T-cell (primary cell): Measurements from ENCODE around the gene ST6GAL1. TPM values are rescaled to one million over a fixed set of nuclear protein-coding genes. Genes with fewer than 3 reads are reported as not detected.

Source experiments
- ATAC-seq, 4 experiments: fragments of 200-7000 bp in 3 of 4; fragments of 150-1000 bp in 1 of 4; cut with Tn5 transposase; replicated peaks in 1 of 4; 1 replicate in 3 of 4; 2 replicates in 1 of 4; pipeline ENCODE4 v1.10.0; 2021; ENCODE audit warnings: moderate library complexity in 3 of 4, mild to moderate bottlenecking in 2 of 4, moderate number of reproducible peaks in 1 of 4
- CTCF ChIA-PET, 2 donors: fragments of 300-600 bp; sonication (Branson Sonifier 250); formaldehyde crosslinking; loops; one replicate each; lab custom pipeline; 2022; ENCODE audit warnings: antibody characterized with exemption in 2 of 2; lab: Charles Lee
- POLR2A ChIA-PET, 2 donors: fragments of 300-600 bp; sonication (Branson Sonifier 250); formaldehyde crosslinking; loops; one replicate each; lab custom pipeline; 2022; ENCODE audit warnings: antibody characterized with exemption in 2 of 2; lab: Charles Lee
- DNase-seq, 35 experiments: peaks; one replicate each; pipeline versions ENCODE4 v3.0.0 to v3.0.0-alpha.2; 2013 to 2023
- H3K27ac ChIP-seq: one replicate; pipeline ENCODE4 v1.5.1; 2013; ENCODE audit warnings: low read length
- H3K27me3 ChIP-seq, 2 experiments: replicated peaks in 1 of 2; 1 replicate in 1 of 2; 2 replicates in 1 of 2; pipeline versions ENCODE4 v1.6.1 to v1.7.0; 2013; ENCODE audit warnings: low read length in 1 of 2, mixed read lengths in 1 of 2; ENCODE audit not compliant: control insufficient read depth in 2 of 2, insufficient read depth in 2 of 2; ENCODE audit errors: extremely low read depth in 1 of 2
- H3K36me3 ChIP-seq, 2 donors: 1 replicate in 1 of 2; 2 replicates in 1 of 2; pipeline versions ENCODE4 v1.6.1 to v1.7.0; 2013; ENCODE audit warnings: low read length in 1 of 2; ENCODE audit not compliant: control insufficient read depth in 2 of 2, insufficient read depth in 1 of 2; ENCODE audit errors: extremely low read depth in 1 of 2
- H3K4me1 ChIP-seq, 2 experiments: 1 replicate in 1 of 2; 2 replicates in 1 of 2; pipeline versions ENCODE4 v1.6.1 to v1.7.0; 2013; ENCODE audit warnings: low read length in 2 of 2, mixed read lengths in 1 of 2; ENCODE audit not compliant: insufficient read depth in 2 of 2, control insufficient read depth in 1 of 2; ENCODE audit errors: extremely low read depth in 1 of 2
- H3K4me3 ChIP-seq, 2 donors: 1 replicate in 1 of 2; 2 replicates in 1 of 2; pipeline versions ENCODE4 v1.5.1 to v1.7.0; 2013; ENCODE audit warnings: mild to moderate bottlenecking in 2 of 2, low read length in 1 of 2, moderate library complexity in 1 of 2; ENCODE audit not compliant: control insufficient read depth in 1 of 2; ENCODE audit errors: extremely low read depth in 1 of 2
- H3K9me3 ChIP-seq: 2 replicates; pipeline ENCODE4 v1.7.0; 2013
- H3K27ac Mint-ChIP-seq, 2 donors: one replicate each; pipeline ENCODE4 v1.8.0; 2020 to 2021; ENCODE audit warnings: mild to moderate bottlenecking in 2 of 2, mixed read lengths in 2 of 2
- H3K27me3 Mint-ChIP-seq, 2 donors: one replicate each; pipeline ENCODE4 v1.8.0; 2021 to 2022; ENCODE audit warnings: mixed read lengths in 2 of 2
- H3K36me3 Mint-ChIP-seq: one replicate; pipeline ENCODE4 v1.8.0; 2021; ENCODE audit warnings: mixed read lengths
- H3K4me1 Mint-ChIP-seq, 3 donors: one replicate each; pipeline ENCODE4 v1.8.0; 2020 to 2022; ENCODE audit warnings: mixed read lengths in 3 of 3, mild to moderate bottlenecking in 1 of 3
- H3K4me3 Mint-ChIP-seq, 3 donors: one replicate each; pipeline ENCODE4 v1.8.0; 2020 to 2022; ENCODE audit warnings: mild to moderate bottlenecking in 3 of 3, mixed read lengths in 3 of 3, moderate library complexity in 3 of 3
- H3K9me3 Mint-ChIP-seq, 3 donors: one replicate each; pipeline ENCODE4 v1.8.0; 2020 to 2022; ENCODE audit warnings: mixed read lengths in 3 of 3
- WGBS: methylation state at CpG from one replicate; pipeline ENCODE4 v1.1.5; 2013; ENCODE audit warnings: missing lambda C conversion rate; ENCODE audit not compliant: insufficient coverage; 5-methylcytosine and 5-hydroxymethylcytosine counted together
- total RNA-seq, 35 experiments: library from RNA in 6 of 35; stranded (reverse) in 6 of 35; fragments of 120-200 nt in 1 of 35; gene quantifications; one replicate each; pipeline versions ENCODE4 v1.2.1 to v1.2.4 and lab custom pipeline; 2013 to 2026

ST6GAL1 gene
- total RNA-seq, 5 donors from 2014 or later (not counting 1 experiment from before 2014, with no cell fraction given) = 148 to 237 (median 212) TPM

DNA sequence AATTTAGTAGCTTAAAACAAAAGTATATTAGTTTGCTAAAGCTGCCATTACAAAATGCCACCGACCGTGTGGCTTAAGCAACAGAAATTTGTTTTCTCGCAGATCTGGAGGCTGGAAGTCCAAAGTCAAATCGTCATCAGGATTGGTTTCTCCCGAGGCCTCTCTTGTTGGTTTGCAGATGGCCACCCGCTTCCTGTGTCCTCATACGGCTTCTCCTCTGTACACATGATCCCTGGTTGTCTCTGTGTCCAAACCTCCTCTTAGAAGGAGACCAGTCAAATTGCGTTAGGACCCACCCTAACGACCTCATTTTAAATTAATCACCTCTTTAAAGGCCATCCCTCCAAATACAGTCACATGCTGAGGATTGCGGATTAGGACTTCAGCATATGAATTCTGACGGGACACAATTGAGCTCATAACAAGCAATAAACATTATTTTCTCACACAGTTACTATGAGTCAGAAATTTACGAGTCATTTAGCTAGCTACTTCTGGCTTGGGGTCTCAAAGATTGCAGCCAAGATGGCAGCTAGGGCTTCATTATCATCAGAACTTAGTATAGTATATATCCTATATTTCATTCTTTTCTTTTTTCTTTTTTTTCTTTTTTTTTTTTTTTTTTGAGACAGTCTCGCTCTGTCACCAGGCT is 150.6 kb downstream of the ST6GAL1 start:
- DNase-seq (no peak), ATAC-seq (no peak)
- Histone ChIP-seq H3K4me1 (peaks cover 0 to 3% of the 10 kb centered on the region in 2 experiments), H3K27me3 (no peaks in the 10 kb centered on the region), H3K27ac (no peak overlapping the region), H3K9me3 (no peaks in the 10 kb centered on the region), H3K36me3 (peaks cover 0 to 37% of the 10 kb centered on the region in 2 donors), H3K4me3 (no peak overlapping the region)
- WGBS = 95% methylated on average over 8 of the region's 13 CpGs
- Mint-ChIP-seq H3K4me1 (peaks cover 16 to 20% (median 17%) of the 10 kb centered on the region in 3 donors), H3K27me3 (no peaks in the 10 kb centered on the region), H3K27ac (no peak overlapping the region), H3K4me3 (no peak overlapping the region), H3K9me3 (no peaks in the 10 kb centered on the region), H3K36me3 (peaks cover 32% of the 10 kb centered on the region)
- POLR2A ChIA-PET = no interaction called here
- CTCF ChIA-PET = interaction anchor here (0.7 kb wide), 2 partner anchors 12 to 25 kb away, joined by 3 to 4 read pairs; no protein-coding TSS in a partner anchor

DNA sequence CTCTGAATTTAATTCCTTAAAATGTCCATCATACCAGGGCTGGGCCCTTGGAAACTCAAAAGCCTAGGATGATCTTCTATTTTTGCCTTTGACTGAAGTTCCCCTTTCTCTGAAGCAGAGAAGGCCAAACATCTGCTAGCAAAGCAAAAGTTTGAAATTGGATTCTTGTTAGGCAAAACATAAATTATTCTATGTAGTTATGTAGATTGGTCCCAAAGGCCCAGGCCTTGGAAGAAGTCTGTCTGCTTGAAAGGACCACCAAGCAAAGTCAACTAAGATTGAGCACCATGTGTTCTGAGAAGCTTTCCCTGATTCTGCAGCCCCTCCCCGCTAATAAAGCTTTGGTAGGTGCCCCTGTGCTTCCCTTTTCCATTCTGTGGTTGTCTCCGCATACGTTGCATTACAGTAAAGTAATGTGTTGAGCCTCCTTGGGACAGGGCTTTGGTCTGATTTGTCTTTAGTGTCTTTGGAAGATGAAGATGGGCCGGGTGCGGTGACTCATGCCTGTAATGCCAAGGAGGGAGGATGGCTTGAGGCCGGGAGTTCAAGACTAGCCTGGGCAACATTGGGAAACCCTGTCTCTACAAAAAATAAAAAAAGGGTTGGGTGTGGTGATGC is 152.5 kb downstream of the ST6GAL1 start:
- Mint-ChIP-seq H3K27ac (peak overlapping the region in 1 of 2 donors; percentile 34), H3K9me3 (peaks cover 5 to 7% (median 5%) of the 10 kb centered on the region in 3 donors), H3K4me3 (no peak overlapping the region), H3K4me1 (peaks cover 13 to 17% (median 13%) of the 10 kb centered on the region in 3 donors), H3K27me3 (no peaks in the 10 kb centered on the region), H3K36me3 (peaks cover 20% of the 10 kb centered on the region)
- Histone ChIP-seq H3K27ac (no peak overlapping the region), H3K4me3 (no peak overlapping the region), H3K27me3 (no peaks in the 10 kb centered on the region), H3K9me3 (peaks cover 2% of the 10 kb centered on the region), H3K36me3 (peaks cover 3 to 17% of the 10 kb centered on the region in 2 donors), H3K4me1 (peaks cover 0 to 3% of the 10 kb centered on the region in 2 experiments)
- POLR2A ChIA-PET = interaction anchor here in 1 of 2 donors (0.6 kb wide), 1 partner anchor 26 kb away, joined by 12 read pairs; no protein-coding TSS in a partner anchor
- CTCF ChIA-PET = no interaction called here
- ATAC-seq = no peak
- DNase-seq = no peak
- WGBS = 95% methylated on average over 5 of the region's 6 CpGs

DNA sequence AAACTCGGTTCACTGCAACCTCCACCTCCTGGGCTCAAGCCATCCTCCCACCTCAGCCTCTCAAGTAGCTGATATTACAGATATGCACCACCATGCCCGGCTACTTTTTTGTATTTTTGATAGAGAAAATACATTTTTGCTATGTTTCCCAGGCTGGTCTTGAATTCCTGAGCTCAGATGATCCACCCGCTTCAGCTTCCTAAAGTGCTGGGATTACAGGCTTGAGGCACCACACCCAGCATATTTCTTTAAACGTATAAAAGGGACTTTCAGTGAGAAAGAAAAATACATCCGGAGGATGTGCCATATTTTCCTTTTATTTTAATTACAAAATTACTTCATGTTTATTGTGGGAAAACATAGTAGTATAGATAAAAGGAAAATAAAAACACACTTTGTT is 153.8 kb downstream of the ST6GAL1 start:
- no peaks in the 10 kb centered on the region for H3K27me3 Mint-ChIP-seq
- CTCF ChIA-PET = interaction anchor here in 1 of 2 donors (1.1 kb wide), 1 partner anchor 18 kb away, joined by 6 read pairs; no protein-coding TSS in a partner anchor
- DNase-seq (no peak), ATAC-seq (no peak)
- peaks cover 0 to 3% of the 10 kb centered on the region in 2 experiments for H3K4me1 ChIP-seq
- H3K36me3 Mint-ChIP-seq = peaks cover 10% of the 10 kb centered on the region
- H3K9me3 ChIP-seq = peaks cover 2% of the 10 kb centered on the region
- H3K36me3 ChIP-seq = peaks cover 3 to 5% of the 10 kb centered on the region in 2 donors
- H3K4me3 Mint-ChIP-seq = peak overlapping the region in 1 of 3 donors; percentile 45
- POLR2A ChIA-PET = no interaction called here
- no peak overlapping the region for H3K27ac ChIP-seq
- H3K4me3 ChIP-seq = no peak overlapping the region
- no peaks in the 10 kb centered on the region for H3K27me3 ChIP-seq
- peak overlapping the region in 1 of 2 donors; percentile 85 for H3K27ac Mint-ChIP-seq
- H3K4me1 Mint-ChIP-seq = peaks cover 13 to 17% (median 13%) of the 10 kb centered on the region in 3 donors
- peaks cover 8 to 17% (median 15%) of the 10 kb centered on the region in 3 donors for H3K9me3 Mint-ChIP-seq
- no CpG with 5 or more reads among the region's 5 CpGs for WGBS

DNA sequence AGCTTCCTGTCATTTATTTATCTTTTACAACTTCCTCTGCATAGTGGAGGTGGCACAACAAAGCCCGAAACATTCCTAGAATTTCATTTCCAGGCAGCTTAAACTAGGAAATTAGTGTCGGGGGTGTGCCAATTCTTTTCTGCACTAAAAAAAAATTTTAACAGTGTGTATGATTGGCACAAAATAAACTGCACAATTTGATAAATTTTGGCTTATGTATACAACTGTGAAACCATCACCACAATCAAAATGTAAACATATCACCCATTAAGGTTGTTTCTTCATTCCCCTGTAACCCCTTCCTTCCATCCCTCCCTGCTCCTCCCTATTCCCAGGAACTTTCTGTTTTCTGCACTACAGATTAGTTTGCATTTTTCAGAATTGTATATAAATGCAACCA is 154.3 kb downstream of the ST6GAL1 start:
- DNase-seq = no peak
- Mint-ChIP-seq H3K27ac (peak overlapping the region; percentile 64 to 85), H3K36me3 (peaks cover 10% of the 10 kb centered on the region), H3K4me1 (peaks cover 13 to 17% (median 13%) of the 10 kb centered on the region in 3 donors), H3K9me3 (peaks cover 8 to 20% (median 16%) of the 10 kb centered on the region in 3 donors), H3K4me3 (peak overlapping the region in 1 of 3 donors; percentile 45), H3K27me3 (no peaks in the 10 kb centered on the region)
- Histone ChIP-seq H3K4me3 (no peak overlapping the region), H3K4me1 (peaks cover 0 to 3% of the 10 kb centered on the region in 2 experiments), H3K9me3 (peaks cover 2% of the 10 kb centered on the region), H3K27ac (no peak overlapping the region), H3K36me3 (peaks cover under 1 to 3% of the 10 kb centered on the region in 2 donors), H3K27me3 (no peaks in the 10 kb centered on the region)
- ATAC-seq = no peak
- ChIA-PET CTCF (no interaction called here), POLR2A (interaction anchor here in 1 of 2 donors (1.1 kb wide), 1 partner anchor 18 kb away, joined by 5 read pairs; no protein-coding TSS in a partner anchor)
- WGBS = no CpG with 5 or more reads among the region's 2 CpGs

DNA sequence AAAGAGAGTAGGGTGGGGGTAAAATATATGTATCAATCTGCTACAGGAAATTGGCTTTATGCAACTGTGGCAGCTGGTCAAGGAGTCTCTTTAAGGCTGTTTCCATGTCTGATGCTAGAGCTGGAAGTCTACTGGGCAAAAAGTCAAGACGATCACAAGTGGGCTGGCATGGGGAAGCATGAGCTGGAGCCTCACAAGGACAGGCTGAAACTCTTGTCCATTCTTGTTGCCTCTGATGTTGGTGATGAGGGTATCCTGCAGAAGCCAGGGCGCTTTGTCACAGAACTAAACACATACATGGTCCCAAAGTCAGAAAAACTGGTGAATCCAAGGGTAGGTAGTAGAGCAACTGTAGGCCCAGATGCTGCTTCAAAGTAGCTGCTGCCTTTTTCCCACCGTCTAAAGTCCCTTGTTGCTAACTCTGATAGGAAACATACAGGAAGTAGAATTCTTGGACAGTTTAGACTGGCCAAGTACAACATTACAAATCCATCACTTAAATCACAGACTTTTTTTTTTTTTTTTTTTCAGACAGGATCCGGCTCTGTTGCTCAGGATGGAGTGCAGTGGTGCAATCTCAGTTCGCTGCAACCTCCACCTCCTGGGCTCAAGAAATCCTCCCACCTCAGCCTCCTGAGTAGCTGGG is 154.8 kb downstream of the ST6GAL1 start:
- peaks cover 10% of the 10 kb centered on the region for H3K36me3 Mint-ChIP-seq
- no peaks in the 10 kb centered on the region for H3K27me3 Mint-ChIP-seq
- Histone ChIP-seq H3K4me3 (no peak overlapping the region), H3K4me1 (peaks cover 0 to 3% of the 10 kb centered on the region in 2 experiments), H3K27me3 (no peaks in the 10 kb centered on the region), H3K36me3 (peaks cover 0 to 3% of the 10 kb centered on the region in 2 donors), H3K9me3 (peaks cover 2% of the 10 kb centered on the region), H3K27ac (no peak overlapping the region)
- POLR2A ChIA-PET = interaction anchor here in 1 of 2 donors (1.1 kb wide), 1 partner anchor 17 kb away, joined by 5 read pairs; no protein-coding TSS in a partner anchor
- CTCF ChIA-PET = interaction anchor here (0.5 to 0.7 kb wide), 2 partner anchors 80 to 204 kb away, joined by 3 to 5 read pairs; no protein-coding TSS in a partner anchor
- peaks cover 13 to 17% (median 13%) of the 10 kb centered on the region in 3 donors for H3K4me1 Mint-ChIP-seq
- ATAC-seq (peak in 1 of 4 experiments; percentile 6), DNase-seq (no peak)
- H3K27ac Mint-ChIP-seq = peak overlapping the region in 1 of 2 donors; percentile 85
- 100% methylated on average over 1 of the region's 5 CpGs for WGBS
- H3K4me3 Mint-ChIP-seq = peak overlapping the region in 1 of 3 donors; percentile 45
- peaks cover 11 to 23% (median 19%) of the 10 kb centered on the region in 3 donors for H3K9me3 Mint-ChIP-seq
